ENCODE data around the gene HMCN2.
"Not testable (repeated sequence)": the region's sequence is repeated elsewhere in the genome, so short reads cannot be mapped to it uniquely, and the experiment has no call there.

The HMCN2 gene

DNA sequence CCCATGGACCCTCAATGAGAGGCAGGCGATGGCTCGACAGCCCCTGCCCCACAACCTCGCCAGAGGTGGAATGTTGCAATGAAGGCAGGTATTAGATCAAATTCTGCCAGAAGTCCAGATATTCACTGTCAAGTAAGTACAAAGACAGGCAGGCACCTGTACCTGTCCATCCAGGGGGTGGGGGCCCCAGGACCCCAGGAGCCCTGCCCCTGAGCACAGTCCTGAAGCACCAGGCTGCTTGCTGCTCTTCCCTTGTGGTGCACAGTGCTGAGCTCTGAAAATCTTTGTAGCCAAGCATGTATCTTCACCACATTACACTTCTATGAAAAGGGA lies 26.2 kb upstream of the HMCN2 start:
- DNase-seq (ENCODE audit: low read depth): no peak

- peak; percentile 16 for DNase-seq (ENCODE audit: low read depth)
Observed at GRCh38 chr9:130239741-130240241, 25.8 kb upstream of the HMCN2 start.

DNA sequence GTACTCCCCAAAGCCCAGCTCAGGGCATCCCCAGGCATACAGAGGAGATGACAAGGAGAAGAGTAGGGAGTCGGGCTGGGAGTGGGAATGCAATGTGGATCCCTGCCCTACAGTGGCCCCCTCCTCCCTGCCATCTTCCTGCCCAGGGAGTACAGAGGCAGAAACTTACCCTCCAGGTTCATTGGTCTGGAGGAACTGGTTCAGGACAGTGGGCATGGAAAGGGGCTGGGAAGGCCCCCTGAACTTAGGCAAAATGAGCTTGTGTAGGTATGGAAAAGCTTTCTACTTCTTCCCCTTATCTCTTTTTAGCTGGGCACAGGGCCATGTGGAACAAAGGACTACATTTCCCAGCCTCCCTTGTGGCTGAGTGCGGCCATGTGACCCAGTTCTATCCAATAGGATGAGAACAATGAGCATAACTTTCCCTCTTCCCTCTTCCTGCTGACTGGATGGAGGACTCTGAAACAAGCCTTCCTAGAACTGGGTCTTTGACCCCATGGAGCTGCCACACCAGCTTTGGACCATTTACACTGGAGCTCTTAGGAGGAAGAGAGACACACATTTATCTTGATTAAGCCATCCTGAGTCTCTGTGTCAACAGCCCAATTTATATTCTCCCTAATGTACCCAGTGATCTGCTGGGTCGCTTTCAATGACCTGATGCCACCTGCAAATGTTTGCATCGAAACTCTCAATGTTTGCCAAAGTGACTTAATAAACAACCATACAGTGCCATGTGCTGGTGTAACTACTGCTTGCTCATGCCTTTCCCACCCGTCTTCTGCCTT lies 25.0 kb upstream of the HMCN2 start:
- peak; percentile 81 for DNase-seq (ENCODE audit: low read depth)

GRCh38 chr9:130241198-130241535 lies 24.4 kb upstream of the HMCN2 start:
- DNase-seq (ENCODE audit: low read depth): no peak

- no peak for DNase-seq (ENCODE audit: low read depth)
Observed at GRCh38 chr9:130242270-130243014, 23.1 kb upstream of the HMCN2 start.

DNA sequence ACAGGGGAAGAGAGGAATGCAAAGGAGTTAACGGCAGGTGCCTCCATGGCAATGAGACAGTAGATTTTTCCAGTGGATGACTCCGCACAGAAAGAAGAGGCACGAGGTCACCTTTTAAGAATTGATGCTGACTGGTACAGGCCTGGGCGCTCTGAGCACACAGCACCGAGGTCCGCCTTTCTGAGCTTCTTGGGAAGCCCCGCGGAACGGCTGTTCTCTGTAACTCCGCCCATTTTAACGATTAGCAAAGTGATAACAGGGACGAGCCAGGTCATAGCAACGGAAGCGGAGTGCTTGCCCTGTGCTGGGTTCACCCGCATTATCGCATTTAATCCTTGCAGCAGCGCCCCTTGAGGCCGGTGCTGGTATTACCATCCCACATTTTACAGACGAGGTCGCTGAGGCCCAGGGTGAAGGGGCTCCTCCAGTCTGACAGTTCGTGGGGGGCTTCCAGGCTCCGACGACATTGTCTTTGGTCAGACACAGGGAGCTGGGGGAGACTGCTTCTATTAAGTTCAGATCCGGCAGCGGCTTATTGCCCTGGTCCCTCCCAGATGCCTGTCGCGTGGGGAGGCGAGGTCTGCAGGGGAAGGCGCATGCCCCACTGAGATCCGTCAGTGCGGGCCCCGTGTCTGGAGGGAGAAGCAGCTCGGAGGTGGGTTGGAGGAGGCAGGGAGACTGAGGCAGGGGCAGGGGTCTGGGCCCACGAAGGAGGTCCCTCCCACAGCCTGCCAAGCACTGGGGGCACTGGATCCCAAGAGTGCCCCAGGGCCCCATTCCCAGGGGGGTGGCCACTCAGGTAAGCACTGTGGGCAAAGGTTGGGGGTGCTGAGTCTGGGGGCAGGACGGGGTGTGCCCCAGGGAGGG lies 22.3 kb upstream of the HMCN2 start:
- DNase-seq (ENCODE audit: low read depth): peak; percentile 60

DNA sequence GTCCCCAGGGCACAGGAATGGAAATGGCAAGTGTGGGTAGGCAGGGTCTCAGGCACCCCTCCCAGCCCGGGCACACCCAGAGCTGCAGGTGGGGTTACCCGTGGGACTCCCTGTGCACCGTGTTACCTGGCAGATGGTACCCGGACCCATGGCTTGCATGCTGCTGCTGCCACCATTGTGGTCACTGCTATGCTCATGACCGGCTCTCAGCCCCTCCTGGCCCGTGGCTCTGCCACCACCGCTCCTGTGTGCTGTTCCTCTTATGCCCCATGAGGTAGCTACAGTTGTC lies 21.7 kb upstream of the HMCN2 start:
- no peak for DNase-seq (ENCODE audit: low read depth)

DNA sequence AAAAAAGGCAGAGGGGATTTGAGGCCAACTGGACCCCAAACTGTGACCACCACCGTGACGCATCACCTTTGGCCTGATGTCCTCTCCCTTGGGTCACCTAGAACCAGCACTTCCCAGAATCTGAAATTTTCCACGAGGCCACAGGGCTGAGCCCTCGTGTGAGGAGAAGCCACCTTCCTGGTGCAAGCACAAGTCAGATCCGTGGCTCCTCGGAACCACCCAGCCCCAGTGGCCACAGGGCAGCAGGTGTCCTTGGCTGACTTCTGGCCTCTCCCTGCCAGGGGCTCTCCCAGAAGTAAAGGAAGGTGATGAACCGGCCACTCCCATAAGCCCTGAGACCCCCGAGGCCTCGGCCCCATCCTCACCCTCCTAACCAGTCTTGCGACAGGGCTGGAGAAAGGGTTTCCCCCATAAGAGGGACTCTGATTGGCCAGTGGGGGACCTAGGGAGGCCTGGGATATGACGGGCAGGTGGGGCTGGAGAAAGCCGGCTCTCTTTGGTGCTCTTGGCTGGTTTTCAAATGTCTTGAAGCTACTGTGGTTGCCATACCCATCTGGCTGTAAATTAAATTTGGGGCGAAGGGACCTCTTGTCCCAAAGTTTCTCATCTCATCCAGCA lies 20.9 kb upstream of the HMCN2 start:
- no peak for DNase-seq (ENCODE audit: low read depth)

GRCh38 chr9:130245474-130245873 lies 20.1 kb upstream of the HMCN2 start:
- no peak for DNase-seq (ENCODE audit: low read depth)

GRCh38 chr9:130246126-130246525 lies 19.4 kb upstream of the HMCN2 start:
- no peak for DNase-seq (ENCODE audit: low read depth)

GRCh38 chr9:130254747-130255630 lies 10.6 kb upstream of the HMCN2 start:
- DNase-seq (ENCODE audit: low read depth): no peak

DNA sequence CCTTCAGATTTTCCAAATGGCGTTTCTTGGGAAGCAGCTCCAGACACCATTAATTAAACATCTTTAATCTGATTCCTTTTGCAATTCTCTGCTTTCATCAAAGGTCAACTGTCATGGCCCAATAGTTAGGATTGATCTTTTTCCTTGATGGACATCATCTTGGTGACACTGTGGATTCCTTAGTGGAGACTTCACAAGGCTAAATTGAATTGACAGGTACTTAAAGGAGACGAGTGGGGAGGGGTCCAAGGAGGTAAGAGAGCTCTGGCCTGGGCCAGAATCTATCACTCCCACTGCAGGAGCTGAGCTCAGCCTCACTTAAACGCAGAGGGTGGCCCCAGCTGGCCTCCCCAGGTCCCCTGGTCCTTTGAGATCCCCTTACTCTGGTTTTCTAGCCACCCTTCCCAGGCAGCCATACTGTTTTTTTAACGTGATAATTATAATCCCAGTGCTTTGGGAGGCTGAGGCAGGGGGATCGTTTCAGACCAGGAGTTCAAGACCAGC lies 9.9 kb upstream of the HMCN2 start:
- DNase-seq (ENCODE audit: low read depth): no peak

GRCh38 chr9:130256644-130257043 lies 8.9 kb upstream of the HMCN2 start:
- DNase-seq (ENCODE audit: low read depth): no peak

DNA sequence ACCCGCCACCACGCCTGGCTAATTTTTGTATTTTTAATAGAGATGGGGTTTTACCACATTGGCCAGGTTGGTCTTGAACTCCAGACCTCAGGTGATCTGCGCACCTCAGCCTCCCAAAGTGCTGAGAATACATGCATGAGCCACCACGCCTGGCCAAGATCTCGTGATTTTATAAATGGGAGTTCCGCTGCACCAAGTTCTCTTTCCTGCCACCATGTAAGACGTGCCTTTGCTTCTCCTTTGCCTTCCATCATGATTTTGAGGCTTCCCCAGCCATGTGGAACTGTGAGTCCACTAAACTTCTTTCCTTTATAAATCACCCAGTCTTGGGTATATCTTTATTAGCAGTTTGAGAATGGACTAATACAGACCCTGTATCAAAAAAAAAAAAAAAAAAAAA lies 7.4 kb upstream of the HMCN2 start:
- not testable (repeated sequence) for DNase-seq (ENCODE audit: low read depth)

DNA sequence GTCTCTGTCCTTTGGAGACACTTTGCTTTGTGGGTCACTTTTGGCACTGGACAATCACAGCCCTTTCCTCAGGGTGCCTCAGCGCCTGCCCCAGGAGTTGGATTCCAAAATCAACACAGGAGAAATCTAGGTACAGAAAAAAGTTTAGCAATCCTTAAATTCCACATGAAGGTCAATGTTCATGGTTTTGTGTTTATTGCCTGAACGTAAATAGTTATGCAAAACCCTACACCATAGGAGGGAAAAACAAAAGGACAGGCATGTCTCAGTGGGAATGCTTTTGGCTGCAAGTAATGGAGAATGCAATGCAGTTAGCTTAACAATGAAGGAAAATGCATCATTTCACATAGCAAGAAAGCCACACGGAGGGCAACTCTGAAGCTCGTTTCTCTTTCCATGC lies 6.5 kb upstream of the HMCN2 start:
- no peak for DNase-seq (ENCODE audit: low read depth)

- DNase-seq (ENCODE audit: low read depth): no peak
Observed at GRCh38 chr9:130260816-130261765, 4.5 kb upstream of the HMCN2 start.

DNA sequence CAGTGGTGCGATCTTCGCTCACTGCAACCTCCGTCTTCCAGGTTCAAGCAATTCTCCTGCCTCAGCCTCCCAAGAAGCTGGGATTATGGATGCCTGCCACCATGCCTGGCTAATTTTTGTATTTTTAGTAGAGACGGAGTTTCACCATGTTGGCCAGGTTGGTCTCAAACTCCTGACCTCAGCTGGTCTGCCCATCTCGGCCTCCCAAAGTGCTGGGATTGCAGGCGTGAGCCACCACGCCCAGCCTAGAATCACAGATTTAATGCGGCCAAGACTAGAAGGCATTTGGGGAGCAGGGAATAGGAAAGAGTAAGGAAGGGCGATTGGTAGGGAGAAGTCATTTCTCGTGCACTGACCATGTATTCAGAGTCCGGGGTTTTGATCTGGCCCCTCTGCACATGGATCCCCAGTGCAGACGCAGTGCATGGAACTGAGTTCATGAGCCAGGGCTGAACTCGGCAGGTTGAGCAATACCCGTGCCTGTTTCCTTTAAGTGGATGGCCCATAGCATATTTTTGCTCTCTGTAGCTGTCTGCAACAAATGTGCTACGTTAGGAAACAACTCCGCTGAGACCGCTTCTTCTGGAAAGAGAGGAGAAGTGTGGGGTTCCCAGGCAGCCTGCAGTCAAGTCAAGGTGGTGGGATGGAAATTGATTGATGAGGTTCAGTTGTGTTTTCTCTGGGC lies 3.4 kb upstream of the HMCN2 start:
- no peak for DNase-seq (ENCODE audit: low read depth)

- DNase-seq (ENCODE audit: low read depth): no peak
Observed at GRCh38 chr9:130262771-130263170, 2.8 kb upstream of the HMCN2 start.

DNA sequence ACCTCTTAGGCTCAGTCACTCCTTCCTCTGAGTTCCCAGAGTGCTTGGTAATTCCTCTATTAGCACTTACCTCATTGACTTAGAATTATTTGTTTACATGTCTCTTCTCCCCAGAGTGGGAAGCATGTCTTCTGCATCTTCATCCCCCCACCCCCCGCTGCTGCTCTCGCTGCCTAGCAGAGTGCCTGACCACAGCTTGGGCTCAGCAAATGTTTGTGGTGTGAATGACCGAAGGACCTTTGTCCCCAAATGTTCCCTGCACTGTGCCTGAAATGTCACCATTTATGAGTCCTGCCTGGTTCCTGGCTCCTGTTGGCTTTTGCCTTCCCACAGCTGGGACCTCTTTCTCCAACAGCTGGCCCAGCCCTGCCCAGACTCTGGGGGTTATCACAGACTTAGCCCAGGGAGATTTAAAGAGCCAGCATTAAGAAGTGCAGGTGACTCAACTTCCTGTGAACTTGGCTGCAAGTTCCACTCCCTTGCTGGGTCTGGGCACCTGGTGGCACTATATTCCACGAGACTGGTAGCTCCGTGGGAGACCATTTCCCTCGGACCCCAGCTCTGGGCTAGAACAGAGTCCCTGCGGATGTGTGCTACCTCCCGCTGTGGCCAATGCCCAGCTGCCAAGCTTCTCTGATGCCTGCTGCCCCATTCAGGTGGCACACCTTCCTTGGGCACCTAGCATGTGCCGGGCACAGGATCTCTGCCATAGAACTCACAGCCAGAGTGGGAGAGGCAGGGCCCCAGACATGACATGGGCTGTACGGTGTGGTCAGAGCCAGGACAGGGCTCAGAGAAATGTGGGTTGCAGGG lies 1.8 kb upstream of the HMCN2 start:
- DNase-seq (ENCODE audit: low read depth): no peak

Data from EH (cell line).